GM23338 (cell line): ENCODE data around the gene MTMR3. TPM values are rescaled to one million over a fixed set of nuclear protein-coding genes. Genes with fewer than 3 reads are reported as not detected.

ENCODE experiments used
- ATAC-seq: fragments of 200-7000 bp; cut with Tn5 transposase; 3 replicates; pipeline ENCODE4 v1.9.1; 2020
- DNase-seq: peaks from one replicate; pipeline ENCODE4 v3.0.0-alpha.2; 2015; ENCODE audit warnings: low spot score
- H2AFZ ChIP-seq: fragments of 200-600 bp; sonication (generic); 2 replicates; pipeline ENCODE4 v1.8.0; 2016; ENCODE audit warnings: antibody characterized with exemption, mild to moderate bottlenecking, moderate library complexity
- H3F3A ChIP-seq: fragments of 200-600 bp; sonication (generic); replicated peaks from 2 replicates; pipeline ENCODE4 v1.8.0; 2017; ENCODE audit warnings: antibody characterized with exemption, mixed run types, low read depth
- H3K27ac ChIP-seq: fragments of 200-600 bp; sonication (generic); 2 replicates; pipeline ENCODE4 v1.6.1; 2016; ENCODE audit warnings: low read depth
- H3K27me3 ChIP-seq: fragments of 200-600 bp; sonication (generic); 2 replicates; pipeline ENCODE4 v1.8.0; 2016; ENCODE audit warnings: mild to moderate bottlenecking, mixed run types, moderate library complexity; ENCODE audit not compliant: insufficient read depth
- H3K36me3 ChIP-seq: fragments of 200-600 bp; sonication (generic); 2 replicates; pipeline ENCODE4 v1.8.0; 2016; ENCODE audit warnings: mild to moderate bottlenecking; ENCODE audit not compliant: insufficient read depth
- H3K4me1 ChIP-seq: fragments of 200-600 bp; sonication (generic); 2 replicates; pipeline ENCODE4 v1.8.0; 2016; ENCODE audit warnings: mild to moderate bottlenecking, moderate library complexity; ENCODE audit not compliant: insufficient read depth
- H3K4me2 ChIP-seq: fragments of 200-600 bp; sonication (generic); 2 replicates; pipeline ENCODE4 v1.7.1; 2017; ENCODE audit warnings: mixed run types
- H3K4me3 ChIP-seq: fragments of 200-600 bp; sonication (generic); 2 replicates; pipeline ENCODE4 v1.6.1; 2016; ENCODE audit warnings: mixed run types
- H3K79me2 ChIP-seq: fragments of 200-600 bp; sonication (generic); replicated peaks from 2 replicates; pipeline ENCODE4 v1.8.0; 2017; ENCODE audit warnings: mild to moderate bottlenecking; ENCODE audit not compliant: insufficient read depth
- H3K9me2 ChIP-seq: fragments of 200-600 bp; sonication (generic); 2 replicates; pipeline ENCODE4 v1.8.0; 2017; ENCODE audit not compliant: insufficient read depth
- H4K20me1 ChIP-seq: fragments of 200-600 bp; sonication (generic); replicated peaks from 2 replicates; pipeline ENCODE4 v1.8.0; 2017; ENCODE audit warnings: mild to moderate bottlenecking; ENCODE audit not compliant: insufficient read depth
- H3K27ac Mint-ChIP-seq: 2 replicates; pipeline ENCODE4 v1.8.0; 2020; ENCODE audit warnings: inconsistent platforms, mild to moderate bottlenecking, moderate library complexity, mixed read lengths
- H3K27me3 Mint-ChIP-seq: 3 replicates; pipeline ENCODE4 v1.8.0; 2022; ENCODE audit warnings: low read depth, mild to moderate bottlenecking, moderate library complexity, mixed read lengths, inconsistent platforms; ENCODE audit not compliant: insufficient read depth, poor library complexity
- H3K36me3 Mint-ChIP-seq: 3 replicates; pipeline ENCODE4 v1.8.0; 2021; ENCODE audit warnings: low read depth, mild to moderate bottlenecking, inconsistent platforms, moderate library complexity, mixed read lengths
- H3K4me1 Mint-ChIP-seq: 3 replicates; pipeline ENCODE4 v1.8.0; 2020; ENCODE audit warnings: mild to moderate bottlenecking, inconsistent platforms, mixed read lengths
- H3K4me3 Mint-ChIP-seq: 3 replicates; pipeline ENCODE4 v1.8.0; 2021; ENCODE audit warnings: moderate library complexity, mild to moderate bottlenecking, inconsistent platforms, mixed read lengths
- H3K9me3 Mint-ChIP-seq: 3 replicates; pipeline ENCODE4 v1.8.0; 2020; ENCODE audit warnings: moderate library complexity, mild to moderate bottlenecking, inconsistent platforms, mixed read lengths
- CREB1 ChIP-seq: fragments of 250-450 bp; sonication (Bioruptor Pico); IDR thresholded peaks from 2 replicates; pipeline ENCODE4 v1.5.0; 2020; ENCODE audit warnings: low read depth, mild to moderate bottlenecking, moderate library complexity
- CTCF ChIP-seq, 2 experiments: fragments of 200-600 bp in 1 of 2; sonication (generic) in 1 of 2; conservative IDR thresholded peaks; 2 replicates each; pipeline versions ENCODE4 v1.5.1 to v1.6.1; 2016 to 2017; ENCODE audit warnings: antibody characterized with exemption in 2 of 2, low read depth in 2 of 2, mild to moderate bottlenecking in 2 of 2, moderate library complexity in 1 of 2
- ETS1 ChIP-seq: IDR thresholded peaks from 2 replicates; pipeline ENCODE4 v1.6.1; 2016; ENCODE audit warnings: antibody characterized with exemption
- EZH2phosphoT487 ChIP-seq: fragments of 200-600 bp; sonication (generic); IDR thresholded peaks from one replicate; pipeline ENCODE4 v1.8.1; 2018; ENCODE audit warnings: antibody characterized with exemption; ENCODE audit not compliant: unreplicated experiment
- JUNB ChIP-seq: IDR thresholded peaks from one replicate; pipeline ENCODE4 v1.6.1; 2016; ENCODE audit warnings: antibody characterized with exemption; ENCODE audit not compliant: unreplicated experiment
- ZNF114 ChIP-seq: fragments of 250-450 bp; sonication (Bioruptor Pico); IDR thresholded peaks from 2 replicates; pipeline ENCODE4 v1.5.0; 2020; ENCODE audit warnings: mild to moderate bottlenecking, moderate library complexity
- ZNF331 ChIP-seq: fragments of 250-450 bp; sonication (Bioruptor Pico); IDR thresholded peaks from 2 replicates; pipeline ENCODE4 v1.5.0; 2020; ENCODE audit warnings: low read depth, mild to moderate bottlenecking, moderate library complexity
- polyA plus RNA-seq: library from polyadenylated mRNA; unstranded; fragments of >200 nt; fragmentation: Nextera tagmentation; extraction: Ambion mirVana; gene quantifications from 2 replicates; pipeline ENCODE4 v1.2.1, GENCODE V29; 2016
- total RNA-seq: library from RNA; depleted of rRNA; stranded (reverse); fragments of >200 nt; shearing (Covaris generic); gene quantifications from 2 replicates; pipeline ENCODE4 v1.2.3, GENCODE V29; 2014
- TF ChIP-seq, protein P1 (sequence below): fragments of 250-450 bp; sonication (Bioruptor Pico); IDR thresholded peaks from 2 replicates; pipeline ENCODE4 v1.5.0; 2020; ENCODE audit warnings: mild to moderate bottlenecking, moderate library complexity

MTMR3 gene
- total and polyA plus RNA-seq, 2 experiments from 2014 or later = 5.2 to 27.4 TPM

DNA sequence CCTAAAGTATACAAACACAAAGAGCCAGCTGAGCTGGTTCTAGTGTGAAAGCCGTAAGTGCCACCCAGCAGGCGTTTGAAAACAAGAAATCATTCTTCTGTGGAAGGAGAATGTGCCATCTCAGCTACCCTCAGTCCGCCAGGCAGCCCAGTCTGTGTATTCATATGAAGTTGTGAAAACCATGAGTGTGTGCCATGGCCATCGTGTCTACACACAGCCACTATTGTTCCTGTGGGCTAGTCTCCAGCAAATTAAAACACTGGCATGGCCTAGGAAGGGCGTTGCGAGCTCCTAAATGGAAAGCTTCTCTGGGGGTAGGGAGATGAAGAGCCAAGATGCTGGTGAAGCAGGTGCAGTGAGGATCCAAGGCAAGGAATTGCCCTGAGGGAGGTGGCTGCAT is 145.8 kb downstream of the MTMR3 start:
- TF ChIP-seq ETS1 = no peak
- TF ChIP-seq ZNF331 (CRISPR knock-in tag) = no peak
- no peak for TF ChIP-seq CREB1
- no peak for TF ChIP-seq ZNF114
- no peak for TF ChIP-seq CTCF (conservative IDR thresholded peaks at IDR 0.05; ENCODE audit: low read depth in 2 of 2)
- H3K36me3 ChIP-seq = 0 out of 2 replicates have a peak, but pooled peaks cover 9% of the 10 kb centered on the region
- 0 out of 2 replicates have a peak, but pooled peaks cover 6% of the 10 kb centered on the region for H4K20me1 ChIP-seq
- Mint-ChIP-seq H3K36me3 (peaks cover 12% of the 10 kb centered on the region; the same call in 2 of the 3 replicates), H3K4me3 (no peak overlapping the region), H3K27ac (no peak overlapping the region), H3K4me1 (no peaks in the 10 kb centered on the region), H3K9me3 (no peaks in the 10 kb centered on the region), H3K27me3 (peaks cover 5% of the 10 kb centered on the region)
- no peaks in the 10 kb centered on the region for H3K27me3 ChIP-seq
- ATAC-seq = no peak
- H3K9me2 ChIP-seq = no peaks in the 10 kb centered on the region
- H3K4me3 ChIP-seq = no peak overlapping the region
- H2AFZ ChIP-seq = no peak overlapping the region
- DNase-seq = no peak
- H3K4me1 ChIP-seq = no peaks in the 10 kb centered on the region
- H3F3A ChIP-seq = no peaks in the 10 kb centered on the region
- no peaks in the 10 kb centered on the region for H3K79me2 ChIP-seq
- H3K27ac ChIP-seq = no peak overlapping the region
- no peak overlapping the region for H3K4me2 ChIP-seq

GRCh38 chr22:30029512-30029911 is 146.5 kb downstream of the MTMR3 start:
- Mint-ChIP-seq H3K9me3 (no peaks in the 10 kb centered on the region), H3K36me3 (peaks cover 10% of the 10 kb centered on the region; the same call in 2 of the 3 replicates), H3K4me1 (peaks cover 3% of the 10 kb centered on the region; the same call in 1 of the 3 replicates), H3K27me3 (peaks cover 8% of the 10 kb centered on the region), H3K4me3 (no peak overlapping the region), H3K27ac (no peak overlapping the region)
- no peaks in the 10 kb centered on the region for H3F3A ChIP-seq
- H3K36me3 ChIP-seq = 0 out of 2 replicates have a peak, but pooled peaks cover 9% of the 10 kb centered on the region
- no peak for ATAC-seq
- H2AFZ ChIP-seq = no peak overlapping the region
- H3K79me2 ChIP-seq = no peaks in the 10 kb centered on the region
- no peak overlapping the region for H3K27ac ChIP-seq
- H4K20me1 ChIP-seq = no peaks in the 10 kb centered on the region
- H3K9me2 ChIP-seq = no peaks in the 10 kb centered on the region
- no peak overlapping the region for H3K4me2 ChIP-seq
- no peaks in the 10 kb centered on the region for H3K27me3 ChIP-seq
- H3K4me1 ChIP-seq = no peaks in the 10 kb centered on the region; the same call in 1 of the 2 replicates
- no peak for DNase-seq
- H3K4me3 ChIP-seq = no peak overlapping the region
- TF ChIP-seq, protein P1, sequence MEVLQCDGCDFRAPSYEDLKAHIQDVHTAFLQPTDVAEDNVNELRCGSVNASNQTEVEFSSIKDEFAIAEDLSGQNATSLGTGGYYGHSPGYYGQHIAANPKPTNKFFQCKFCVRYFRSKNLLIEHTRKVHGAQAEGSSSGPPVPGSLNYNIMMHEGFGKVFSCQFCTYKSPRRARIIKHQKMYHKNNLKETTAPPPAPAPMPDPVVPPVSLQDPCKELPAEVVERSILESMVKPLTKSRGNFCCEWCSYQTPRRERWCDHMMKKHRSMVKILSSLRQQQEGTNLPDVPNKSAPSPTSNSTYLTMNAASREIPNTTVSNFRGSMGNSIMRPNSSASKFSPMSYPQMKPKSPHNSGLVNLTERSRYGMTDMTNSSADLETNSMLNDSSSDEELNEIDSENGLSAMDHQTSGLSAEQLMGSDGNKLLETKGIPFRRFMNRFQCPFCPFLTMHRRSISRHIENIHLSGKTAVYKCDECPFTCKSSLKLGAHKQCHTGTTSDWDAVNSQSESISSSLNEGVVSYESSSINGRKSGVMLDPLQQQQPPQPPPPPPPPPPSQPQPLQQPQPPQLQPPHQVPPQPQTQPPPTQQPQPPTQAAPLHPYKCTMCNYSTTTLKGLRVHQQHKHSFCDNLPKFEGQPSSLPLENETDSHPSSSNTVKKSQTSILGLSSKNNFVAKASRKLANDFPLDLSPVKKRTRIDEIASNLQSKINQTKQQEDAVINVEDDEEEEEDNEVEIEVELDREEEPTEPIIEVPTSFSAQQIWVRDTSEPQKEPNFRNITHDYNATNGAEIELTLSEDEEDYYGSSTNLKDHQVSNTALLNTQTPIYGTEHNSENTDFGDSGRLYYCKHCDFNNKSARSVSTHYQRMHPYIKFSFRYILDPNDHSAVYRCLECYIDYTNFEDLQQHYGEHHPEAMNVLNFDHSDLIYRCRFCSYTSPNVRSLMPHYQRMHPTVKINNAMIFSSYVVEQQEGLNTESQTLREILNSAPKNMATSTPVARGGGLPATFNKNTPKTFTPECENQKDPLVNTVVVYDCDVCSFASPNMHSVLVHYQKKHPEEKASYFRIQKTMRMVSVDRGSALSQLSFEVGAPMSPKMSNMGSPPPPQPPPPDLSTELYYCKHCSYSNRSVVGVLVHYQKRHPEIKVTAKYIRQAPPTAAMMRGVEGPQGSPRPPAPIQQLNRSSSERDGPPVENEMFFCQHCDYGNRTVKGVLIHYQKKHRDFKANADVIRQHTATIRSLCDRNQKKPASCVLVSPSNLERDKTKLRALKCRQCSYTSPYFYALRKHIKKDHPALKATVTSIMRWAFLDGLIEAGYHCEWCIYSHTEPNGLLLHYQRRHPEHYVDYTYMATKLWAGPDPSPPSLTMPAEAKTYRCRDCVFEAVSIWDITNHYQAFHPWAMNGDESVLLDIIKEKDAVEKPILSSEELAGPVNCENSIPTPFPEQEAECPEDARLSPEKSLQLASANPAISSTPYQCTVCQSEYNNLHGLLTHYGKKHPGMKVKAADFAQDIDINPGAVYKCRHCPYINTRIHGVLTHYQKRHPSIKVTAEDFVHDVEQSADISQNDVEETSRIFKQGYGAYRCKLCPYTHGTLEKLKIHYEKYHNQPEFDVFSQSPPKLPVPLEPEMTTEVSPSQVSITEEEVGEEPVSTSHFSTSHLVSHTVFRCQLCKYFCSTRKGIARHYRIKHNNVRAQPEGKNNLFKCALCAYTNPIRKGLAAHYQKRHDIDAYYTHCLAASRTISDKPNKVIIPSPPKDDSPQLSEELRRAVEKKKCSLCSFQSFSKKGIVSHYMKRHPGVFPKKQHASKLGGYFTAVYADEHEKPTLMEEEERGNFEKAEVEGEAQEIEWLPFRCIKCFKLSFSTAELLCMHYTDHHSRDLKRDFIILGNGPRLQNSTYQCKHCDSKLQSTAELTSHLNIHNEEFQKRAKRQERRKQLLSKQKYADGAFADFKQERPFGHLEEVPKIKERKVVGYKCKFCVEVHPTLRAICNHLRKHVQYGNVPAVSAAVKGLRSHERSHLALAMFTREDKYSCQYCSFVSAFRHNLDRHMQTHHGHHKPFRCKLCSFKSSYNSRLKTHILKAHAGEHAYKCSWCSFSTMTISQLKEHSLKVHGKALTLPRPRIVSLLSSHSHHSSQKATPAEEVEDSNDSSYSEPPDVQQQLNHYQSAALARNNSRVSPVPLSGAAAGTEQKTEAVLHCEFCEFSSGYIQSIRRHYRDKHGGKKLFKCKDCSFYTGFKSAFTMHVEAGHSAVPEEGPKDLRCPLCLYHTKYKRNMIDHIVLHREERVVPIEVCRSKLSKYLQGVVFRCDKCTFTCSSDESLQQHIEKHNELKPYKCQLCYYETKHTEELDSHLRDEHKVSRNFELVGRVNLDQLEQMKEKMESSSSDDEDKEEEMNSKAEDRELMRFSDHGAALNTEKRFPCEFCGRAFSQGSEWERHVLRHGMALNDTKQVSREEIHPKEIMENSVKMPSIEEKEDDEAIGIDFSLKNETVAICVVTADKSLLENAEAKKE (CRISPR knock-in tag) = no peak
- TF ChIP-seq JUNB (no peak), CTCF (conservative IDR thresholded peaks at IDR 0.05; ENCODE audit: low read depth in 2 of 2) (no peak), EZH2phosphoT487 (no peak), ETS1 (no peak)
